HG03521 (cell line): ENCODE measurements around the gene TMEM43.

Experiments
- ATAC-seq: cut with Tn5 transposase; IDR thresholded peaks from one replicate; pipeline ENCODE4 v1.9.1; 2021; ENCODE audit warnings: mild to moderate bottlenecking, moderate library complexity; ENCODE audit not compliant: unreplicated experiment

The TMEM43 gene

GRCh38 chr3:14137445-14137844 is 12.6 kb downstream of the TMEM43 start:
- ATAC-seq: no peak

- ATAC-seq: no peak
Measured at GRCh38 chr3:14138109-14138877, 13.4 kb downstream of the TMEM43 start.

- no peak for ATAC-seq
Measured at GRCh38 chr3:14138878-14139655, 14.2 kb downstream of the TMEM43 start.

GRCh38 chr3:14139771-14140170 is 14.9 kb downstream of the TMEM43 start:
- no peak for ATAC-seq

- ATAC-seq: no peak
Measured at GRCh38 chr3:14140668-14141067, 15.8 kb downstream of the TMEM43 start.

- ATAC-seq: no peak
Measured at GRCh38 chr3:14141144-14141543, 16.3 kb downstream of the TMEM43 start.

GRCh38 chr3:14141602-14142341 is 16.9 kb downstream of the TMEM43 start:
- no peak for ATAC-seq

GRCh38 chr3:14142567-14143270 is 17.9 kb downstream of the TMEM43 start:
- no peak for ATAC-seq

GRCh38 chr3:14143271-14144225 is 18.7 kb downstream of the TMEM43 start:
- ATAC-seq: no peak

- peak; percentile 96 for ATAC-seq
Measured at GRCh38 chr3:14144423-14145075, 19.7 kb downstream of the TMEM43 start.

- no peak for ATAC-seq
Measured at GRCh38 chr3:14145236-14145635, 20.4 kb downstream of the TMEM43 start.

GRCh38 chr3:14145670-14146380 is 21.0 kb downstream of the TMEM43 start:
- ATAC-seq: no peak

- ATAC-seq: no peak
Measured at GRCh38 chr3:14146381-14147065, 21.7 kb downstream of the TMEM43 start.

- ATAC-seq: no peak
Measured at GRCh38 chr3:14147066-14147435, 22.2 kb downstream of the TMEM43 start.

GRCh38 chr3:14147617-14148016 is 22.8 kb downstream of the TMEM43 start:
- ATAC-seq: no peak

- ATAC-seq: no peak
Measured at GRCh38 chr3:14148041-14148985, 23.5 kb downstream of the TMEM43 start.

GRCh38 chr3:14150078-14150477 is 25.2 kb downstream of the TMEM43 start:
- ATAC-seq: no peak
